Measurements from ENCODE around the gene TENT4A. TPM values are rescaled to one million over a fixed set of nuclear protein-coding genes. Genes with fewer than 3 reads are reported as not detected.

The TENT4A gene
- total RNA-seq, 3 donors from 2014 or later (not counting 1 experiment from before 2014, with no cell fraction given): 36.0 to 65.6 (median 44.9) TPM

DNA sequence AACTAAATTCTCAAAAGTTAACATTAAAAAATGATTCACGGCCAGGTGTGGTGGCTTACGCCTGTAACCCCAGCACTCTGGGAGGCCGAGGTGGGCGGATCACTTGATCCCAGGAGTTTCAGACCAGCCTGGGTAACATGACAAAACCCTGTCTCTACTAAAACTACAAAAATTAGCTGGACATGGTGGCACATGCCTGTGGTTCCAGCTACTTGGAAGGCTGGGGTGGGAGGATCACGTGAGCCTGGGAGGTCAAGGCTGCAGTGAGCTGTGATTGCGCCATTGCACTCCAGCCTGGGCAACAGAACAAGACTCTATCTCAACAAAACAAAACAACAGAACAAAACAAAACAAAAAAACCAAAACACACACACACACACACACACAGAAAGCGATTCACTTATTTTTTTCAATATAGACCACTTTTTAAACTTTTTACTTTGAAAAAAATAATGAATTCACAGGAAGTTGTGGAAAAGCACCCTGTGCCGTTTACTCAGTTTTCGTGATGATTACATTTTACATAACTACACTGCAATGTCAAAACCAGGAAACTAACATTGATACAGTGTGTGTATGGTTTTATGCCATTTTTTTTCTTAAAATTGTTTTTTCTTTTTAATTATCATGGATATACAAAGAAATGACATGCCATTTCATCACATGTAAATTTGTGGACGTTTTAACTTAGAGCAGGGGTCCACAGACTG, 73.7 kb downstream of the TENT4A start:
- H3K9me3 ChIP-seq (ENCODE audit: control insufficient read depth, insufficient read depth, low read length): no peaks in the 10 kb centered on the region
- peaks cover 0 to 7% of the 10 kb centered on the region in 2 donors for H3K27me3 Mint-ChIP-seq (ENCODE audit: low read depth in 2 of 2)
- no peaks in the 10 kb centered on the region for H3K36me3 ChIP-seq (ENCODE audit: control insufficient read depth, insufficient read depth, low read length)
- peak overlapping the region in 1 of 2 donors; percentile 50 for H3K27ac Mint-ChIP-seq
- no peaks in the 10 kb centered on the region for H3K9me3 Mint-ChIP-seq
- H3K4me3 Mint-ChIP-seq: peak overlapping the region; percentile 18
- DNase-seq: no peak
- no peak overlapping the region for H3K27ac ChIP-seq (ENCODE audit: low read length)
- H3K27me3 ChIP-seq (ENCODE audit: control insufficient read depth, insufficient read depth, low read length): no peaks in the 10 kb centered on the region
- WGBS (ENCODE audit: insufficient coverage): 73% methylated on average over 8 of the region's 10 CpGs
- peaks cover 25% of the 10 kb centered on the region for H3K4me1 ChIP-seq (ENCODE audit: control insufficient read depth, insufficient read depth, low read length)
- no peak for ATAC-seq
- no peak overlapping the region for H3K4me3 ChIP-seq (ENCODE audit: low read length)
- TF ChIP-seq, protein P1, sequence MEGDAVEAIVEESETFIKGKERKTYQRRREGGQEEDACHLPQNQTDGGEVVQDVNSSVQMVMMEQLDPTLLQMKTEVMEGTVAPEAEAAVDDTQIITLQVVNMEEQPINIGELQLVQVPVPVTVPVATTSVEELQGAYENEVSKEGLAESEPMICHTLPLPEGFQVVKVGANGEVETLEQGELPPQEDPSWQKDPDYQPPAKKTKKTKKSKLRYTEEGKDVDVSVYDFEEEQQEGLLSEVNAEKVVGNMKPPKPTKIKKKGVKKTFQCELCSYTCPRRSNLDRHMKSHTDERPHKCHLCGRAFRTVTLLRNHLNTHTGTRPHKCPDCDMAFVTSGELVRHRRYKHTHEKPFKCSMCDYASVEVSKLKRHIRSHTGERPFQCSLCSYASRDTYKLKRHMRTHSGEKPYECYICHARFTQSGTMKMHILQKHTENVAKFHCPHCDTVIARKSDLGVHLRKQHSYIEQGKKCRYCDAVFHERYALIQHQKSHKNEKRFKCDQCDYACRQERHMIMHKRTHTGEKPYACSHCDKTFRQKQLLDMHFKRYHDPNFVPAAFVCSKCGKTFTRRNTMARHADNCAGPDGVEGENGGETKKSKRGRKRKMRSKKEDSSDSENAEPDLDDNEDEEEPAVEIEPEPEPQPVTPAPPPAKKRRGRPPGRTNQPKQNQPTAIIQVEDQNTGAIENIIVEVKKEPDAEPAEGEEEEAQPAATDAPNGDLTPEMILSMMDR (IDR thresholded peaks at IDR 0.05): no peak
- intact Hi-C loops (cut with micrococcal nuclease): no loop called here
- no peaks in the 10 kb centered on the region for H3K36me3 Mint-ChIP-seq
- peaks cover 28 to 29% of the 10 kb centered on the region in 2 donors for H3K4me1 Mint-ChIP-seq

GRCh38 chr5:6787941-6788340, 74.7 kb downstream of the TENT4A start:
- Histone ChIP-seq H3K4me3 (ENCODE audit: low read length) (no peak overlapping the region), H3K4me1 (ENCODE audit: control insufficient read depth, insufficient read depth, low read length) (peaks cover 25% of the 10 kb centered on the region), H3K36me3 (ENCODE audit: control insufficient read depth, insufficient read depth, low read length) (no peaks in the 10 kb centered on the region), H3K27me3 (ENCODE audit: control insufficient read depth, insufficient read depth, low read length) (no peaks in the 10 kb centered on the region), H3K27ac (ENCODE audit: low read length) (no peak overlapping the region), H3K9me3 (ENCODE audit: control insufficient read depth, insufficient read depth, low read length) (no peaks in the 10 kb centered on the region)
- intact Hi-C loops (cut with micrococcal nuclease): no loop called here
- no peak overlapping the region for H3K4me3 Mint-ChIP-seq
- WGBS (ENCODE audit: insufficient coverage): 84% methylated on average over 4 of the region's 4 CpGs
- ATAC-seq: no peak
- peaks cover under 1 to 7% of the 10 kb centered on the region in 2 donors for H3K27me3 Mint-ChIP-seq (ENCODE audit: low read depth in 2 of 2)
- no peaks in the 10 kb centered on the region for H3K9me3 Mint-ChIP-seq
- H3K27ac Mint-ChIP-seq: no peak overlapping the region
- H3K4me1 Mint-ChIP-seq: peaks cover 28 to 29% of the 10 kb centered on the region in 2 donors
- DNase-seq: no peak
- TF ChIP-seq, protein P1 (IDR thresholded peaks at IDR 0.05): no peak
- no peaks in the 10 kb centered on the region for H3K36me3 Mint-ChIP-seq

DNA sequence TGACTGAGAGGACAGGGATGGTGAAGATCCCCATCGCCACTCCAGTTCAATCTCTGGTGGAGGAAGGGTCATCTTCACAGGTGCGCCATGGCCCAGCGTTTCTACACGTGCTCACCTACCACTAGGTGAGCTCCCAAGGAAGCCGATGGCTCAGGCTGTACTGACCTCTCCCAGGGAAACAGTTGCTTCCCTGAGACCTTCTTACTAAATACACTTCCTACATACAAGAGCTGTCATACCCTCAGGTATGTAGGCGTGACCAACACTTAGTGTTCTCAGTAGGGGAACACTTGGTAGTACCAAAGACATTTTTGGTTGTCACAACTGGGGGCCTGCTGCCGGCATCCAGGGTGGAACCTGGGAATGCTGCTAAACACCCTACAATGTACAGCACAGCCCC, 75.2 kb downstream of the TENT4A start:
- Mint-ChIP-seq H3K4me3 (no peak overlapping the region), H3K36me3 (no peaks in the 10 kb centered on the region), H3K27me3 (ENCODE audit: low read depth in 2 of 2) (peaks cover 6 to 10% of the 10 kb centered on the region in 2 donors), H3K27ac (no peak overlapping the region), H3K9me3 (no peaks in the 10 kb centered on the region), H3K4me1 (peaks cover 33 to 34% of the 10 kb centered on the region in 2 donors)
- Histone ChIP-seq H3K27me3 (ENCODE audit: control insufficient read depth, insufficient read depth, low read length) (no peaks in the 10 kb centered on the region), H3K36me3 (ENCODE audit: control insufficient read depth, insufficient read depth, low read length) (no peaks in the 10 kb centered on the region), H3K9me3 (ENCODE audit: control insufficient read depth, insufficient read depth, low read length) (no peaks in the 10 kb centered on the region), H3K4me3 (ENCODE audit: low read length) (no peak overlapping the region), H3K4me1 (ENCODE audit: control insufficient read depth, insufficient read depth, low read length) (peaks cover 29% of the 10 kb centered on the region), H3K27ac (ENCODE audit: low read length) (no peak overlapping the region)
- ATAC-seq (no peak), DNase-seq (no peak)
- WGBS (ENCODE audit: insufficient coverage): 87% methylated on average over 7 of the region's 7 CpGs
- intact Hi-C loops (cut with micrococcal nuclease): no loop called here
- TF ChIP-seq, protein P1 (IDR thresholded peaks at IDR 0.05): no peak
